Neural cell (in vitro differentiated cells): ENCODE measurements around the gene NECAB3. TPM values are rescaled to one million over a fixed set of nuclear protein-coding genes. Genes with fewer than 3 reads are reported as not detected.

Experiments used
- H2AFZ ChIP-seq: fragments of 200-600, 300-800 bp; sonication (generic), shearing (Covaris generic); 2 replicates; pipeline ENCODE4 v1.6.0; 2014; ENCODE audit warnings: low read depth, mild to moderate bottlenecking, antibody characterized with exemption, low read length, moderate library complexity
- H3F3A ChIP-seq: fragments of 200-600 bp; shearing (Covaris generic); 2 replicates; pipeline ENCODE4 v1.6.1; 2016; ENCODE audit warnings: mild to moderate bottlenecking, moderate library complexity, mixed read lengths, antibody characterized with exemption, low read length; ENCODE audit not compliant: insufficient read depth, poor library complexity, severe bottlenecking
- H3K27ac ChIP-seq: fragments of 200-600, 300-800 bp; sonication (generic), shearing (Covaris generic); 2 replicates; pipeline ENCODE4 v1.5.1; 2014; ENCODE audit warnings: mild to moderate bottlenecking, low read length, moderate library complexity
- H3K27me3 ChIP-seq: fragments of 300-800, 200-600 bp; sonication (generic), shearing (Covaris generic); 2 replicates; pipeline ENCODE4 v1.6.0; 2014; ENCODE audit warnings: mild to moderate bottlenecking, low read depth, low read length, moderate library complexity; ENCODE audit not compliant: insufficient read depth
- H3K36me3 ChIP-seq: fragments of 300-800, 200-600 bp; sonication (generic), shearing (Covaris generic); 2 replicates; pipeline ENCODE4 v1.5.1; 2014; ENCODE audit warnings: mild to moderate bottlenecking, antibody characterized with exemption, low read length, moderate library complexity; ENCODE audit not compliant: insufficient read depth
- H3K4me2 ChIP-seq: fragments of 300-800, 200-600 bp; sonication (generic), shearing (Covaris generic); 2 replicates; pipeline ENCODE4 v1.6.0; 2014; ENCODE audit warnings: mild to moderate bottlenecking, low read length
- H3K4me3 ChIP-seq: fragments of 300-800, 200-600 bp; sonication (generic), shearing (Covaris generic); 2 replicates; pipeline ENCODE4 v1.5.1; 2014; ENCODE audit warnings: mild to moderate bottlenecking, low read length, moderate library complexity
- H3K79me2 ChIP-seq: fragments of 200-600 bp; shearing (Covaris generic); replicated peaks from 2 replicates; pipeline ENCODE4 v1.6.0; 2014; ENCODE audit warnings: mild to moderate bottlenecking, low read length, moderate library complexity; ENCODE audit not compliant: insufficient read depth
- H3K9ac ChIP-seq: fragments of 300-800, 200-600 bp; sonication (generic), shearing (Covaris generic); 2 replicates; pipeline ENCODE4 v1.6.1; 2016; ENCODE audit warnings: mild to moderate bottlenecking, low read length, mixed read lengths
- H3K9me2 ChIP-seq: fragments of 200-600 bp; shearing (Covaris generic); 2 replicates; pipeline ENCODE4 v1.6.1; 2016; ENCODE audit warnings: mild to moderate bottlenecking, low read length, mixed read lengths; ENCODE audit not compliant: insufficient read depth
- H3K9me3 ChIP-seq: fragments of 200-600, 300-800 bp; sonication (generic), shearing (Covaris generic); 2 replicates; pipeline ENCODE4 v1.6.1; 2016; ENCODE audit warnings: mild to moderate bottlenecking, mixed run types, low read length, moderate library complexity, mixed read lengths
- H4K20me1 ChIP-seq: fragments of 200-600 bp; shearing (Covaris generic); 2 replicates; pipeline ENCODE4 v1.6.1; 2016; ENCODE audit warnings: mild to moderate bottlenecking, mixed run types; ENCODE audit not compliant: insufficient read depth
- CTCF ChIP-seq: fragments of 450-650 bp; IDR thresholded peaks from 2 replicates; pipeline ENCODE4 v1.5.1; 2014; ENCODE audit warnings: antibody characterized with exemption, mild to moderate bottlenecking, moderate library complexity; ENCODE audit not compliant: poor library complexity, severe bottlenecking
- EP300 ChIP-seq: fragments of 450-650 bp; conservative IDR thresholded peaks from 2 replicates; pipeline ENCODE4 v1.6.1; 2014; ENCODE audit warnings: antibody characterized with exemption, mild to moderate bottlenecking, moderate library complexity; ENCODE audit not compliant: poor library complexity, severe bottlenecking
- EZH2 ChIP-seq: fragments of 200-600, 300-800 bp; shearing (Covaris generic), sonication (generic); IDR thresholded peaks from 2 replicates; pipeline ENCODE4 v1.6.1; 2014; ENCODE audit warnings: antibody characterized with exemption, low read length, borderline replicate concordance, mild to moderate bottlenecking; ENCODE audit not compliant: insufficient read depth, poor library complexity, severe bottlenecking
- MXI1 ChIP-seq: fragments of 450-650 bp; conservative IDR thresholded peaks from 2 replicates; pipeline ENCODE4 v1.6.1; 2014; ENCODE audit warnings: antibody characterized with exemption, mild to moderate bottlenecking; ENCODE audit not compliant: poor library complexity, severe bottlenecking
- POLR2AphosphoS5 ChIP-seq: IDR thresholded peaks from 2 replicates; pipeline ENCODE4 v1.6.1; 2012
- RAD21 ChIP-seq: fragments of 450-650 bp; conservative IDR thresholded peaks from 2 replicates; pipeline ENCODE4 v1.6.1; 2014; ENCODE audit warnings: antibody characterized with exemption, mild to moderate bottlenecking, moderate library complexity
- REST ChIP-seq: IDR thresholded peaks from 2 replicates; pipeline ENCODE4 v1.6.1; 2012; ENCODE audit warnings: borderline replicate concordance
- SMC3 ChIP-seq: fragments of 450-650 bp; conservative IDR thresholded peaks from 2 replicates; pipeline ENCODE4 v1.6.1; 2014; ENCODE audit warnings: antibody characterized with exemption, mild to moderate bottlenecking, moderate library complexity; ENCODE audit not compliant: poor library complexity
- TAF1 ChIP-seq: IDR thresholded peaks from 2 replicates; pipeline ENCODE4 v1.6.1; 2012; ENCODE audit warnings: low read depth
- polyA plus RNA-seq: library from polyadenylated mRNA; depleted of rRNA; stranded (reverse); fragments of >200 nt; gene quantifications from 2 replicates; pipeline ENCODE4 v1.2.3, GENCODE V29; 2014

Gene NECAB3
- polyA plus RNA-seq, 1 donor from 2014 or later: 21.4 TPM

- Histone ChIP-seq H3K9ac (no peak overlapping the region), H4K20me1 (no peaks in the 10 kb centered on the region), H3K4me2 (no peak overlapping the region), H3K27ac (no peak overlapping the region), H3K79me2 (peaks cover 4% of the 10 kb centered on the region), H2AFZ (no peak overlapping the region), H3K9me2 (no peaks in the 10 kb centered on the region), H3F3A (no peaks in the 10 kb centered on the region), H3K27me3 (no peaks in the 10 kb centered on the region), H3K36me3 (no peaks in the 10 kb centered on the region), H3K4me3 (no peak overlapping the region), H3K9me3 (no peaks in the 10 kb centered on the region)
- TF ChIP-seq EP300 (no peak), CTCF (no peak), RAD21 (no peak), EZH2 (no peak), TAF1 (no peak), POLR2AphosphoS5 (no peak), MXI1 (no peak), REST (no peak), SMC3 (no peak)
These were observed 14.0 kb upstream of the NECAB3 start for GRCh38 chr20:33687993-33688937.

GRCh38 chr20:33687370-33687915 lies 13.2 kb upstream of the NECAB3 start:
- TF ChIP-seq EP300 (no peak), CTCF (no peak), REST (no peak), MXI1 (no peak), RAD21 (no peak), EZH2 (no peak)
- H3K27me3 ChIP-seq: no peaks in the 10 kb centered on the region
- no peak overlapping the region for H3K4me2 ChIP-seq
- H3F3A ChIP-seq: no peaks in the 10 kb centered on the region
- no peaks in the 10 kb centered on the region for H3K9me3 ChIP-seq
- H4K20me1 ChIP-seq: no peaks in the 10 kb centered on the region
- no peaks in the 10 kb centered on the region for H3K36me3 ChIP-seq
- H3K27ac ChIP-seq: no peak overlapping the region
- H2AFZ ChIP-seq: no peak overlapping the region
- H3K79me2 ChIP-seq: peaks cover 7% of the 10 kb centered on the region
- H3K9ac ChIP-seq: no peak overlapping the region
- no peak overlapping the region for H3K4me3 ChIP-seq
- no peaks in the 10 kb centered on the region for H3K9me2 ChIP-seq
